Type B pancreatic cell (in vitro differentiated cells): Measurements from ENCODE around the gene EIF3L. TPM values are rescaled to one million over a fixed set of nuclear protein-coding genes. Genes with fewer than 3 reads are reported as not detected.

ENCODE experiments used
- DNase-seq: peaks from one replicate; pipeline ENCODE4 v3.0.0; 2021; ENCODE audit warnings: mixed read lengths; ENCODE audit not compliant: unreplicated experiment; ENCODE audit errors: extremely low spot score
- H3K27ac Mint-ChIP-seq: 2 replicates; pipeline ENCODE4 v1.8.0; 2021; ENCODE audit warnings: mild to moderate bottlenecking, mixed read lengths
- H3K27me3 Mint-ChIP-seq: 2 replicates; pipeline ENCODE4 v1.8.0; 2021; ENCODE audit warnings: mixed read lengths
- H3K36me3 Mint-ChIP-seq: 2 replicates; pipeline ENCODE4 v1.8.0; 2021; ENCODE audit warnings: mixed read lengths
- H3K4me1 Mint-ChIP-seq: one replicate; pipeline ENCODE4 v1.8.0; 2021; ENCODE audit warnings: mixed read lengths; ENCODE audit not compliant: unreplicated experiment
- H3K4me3 Mint-ChIP-seq: 2 replicates; pipeline ENCODE4 v1.8.0; 2021; ENCODE audit warnings: mild to moderate bottlenecking, mixed read lengths
- H3K9me3 Mint-ChIP-seq: 2 replicates; pipeline ENCODE4 v1.8.0; 2021; ENCODE audit warnings: mixed read lengths
- total RNA-seq: library from RNA; stranded (reverse); gene quantifications from 2 replicates; pipeline ENCODE4 v1.2.1, GENCODE V29; 2021; ENCODE audit warnings: low replicate concordance
- TF ChIP-seq, protein P1 (sequence below): fragments of 200-600 bp; sonication (generic); conservative IDR thresholded peaks from 2 replicates; pipeline ENCODE4 v1.5.0; 2021; ENCODE audit warnings: antibody characterized with exemption, mild to moderate bottlenecking

EIF3L gene
- total RNA-seq, 1 donor from 2014 or later = 740 TPM

- Mint-ChIP-seq H3K27me3 (peaks cover 48% of the 10 kb centered on the region), H3K4me1 (peaks cover 12% of the 10 kb centered on the region), H3K4me3 (peak overlapping the region; percentile 7), H3K27ac (no peak overlapping the region), H3K9me3 (no peaks in the 10 kb centered on the region), H3K36me3 (no peaks in the 10 kb centered on the region)
- DNase-seq = no peak
- TF ChIP-seq, protein P1, sequence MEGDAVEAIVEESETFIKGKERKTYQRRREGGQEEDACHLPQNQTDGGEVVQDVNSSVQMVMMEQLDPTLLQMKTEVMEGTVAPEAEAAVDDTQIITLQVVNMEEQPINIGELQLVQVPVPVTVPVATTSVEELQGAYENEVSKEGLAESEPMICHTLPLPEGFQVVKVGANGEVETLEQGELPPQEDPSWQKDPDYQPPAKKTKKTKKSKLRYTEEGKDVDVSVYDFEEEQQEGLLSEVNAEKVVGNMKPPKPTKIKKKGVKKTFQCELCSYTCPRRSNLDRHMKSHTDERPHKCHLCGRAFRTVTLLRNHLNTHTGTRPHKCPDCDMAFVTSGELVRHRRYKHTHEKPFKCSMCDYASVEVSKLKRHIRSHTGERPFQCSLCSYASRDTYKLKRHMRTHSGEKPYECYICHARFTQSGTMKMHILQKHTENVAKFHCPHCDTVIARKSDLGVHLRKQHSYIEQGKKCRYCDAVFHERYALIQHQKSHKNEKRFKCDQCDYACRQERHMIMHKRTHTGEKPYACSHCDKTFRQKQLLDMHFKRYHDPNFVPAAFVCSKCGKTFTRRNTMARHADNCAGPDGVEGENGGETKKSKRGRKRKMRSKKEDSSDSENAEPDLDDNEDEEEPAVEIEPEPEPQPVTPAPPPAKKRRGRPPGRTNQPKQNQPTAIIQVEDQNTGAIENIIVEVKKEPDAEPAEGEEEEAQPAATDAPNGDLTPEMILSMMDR = no peak
These were observed 28.9 kb upstream of the EIF3L start for GRCh38 chr22:37820350-37820749.

- peak overlapping the region; percentile 64 for H3K4me3 Mint-ChIP-seq
- no peak for DNase-seq
- no peaks in the 10 kb centered on the region for H3K9me3 Mint-ChIP-seq
- peaks cover 12% of the 10 kb centered on the region for H3K4me1 Mint-ChIP-seq
- TF ChIP-seq, protein P1 = no peak
- no peaks in the 10 kb centered on the region for H3K36me3 Mint-ChIP-seq
- H3K27ac Mint-ChIP-seq = no peak overlapping the region
- peaks cover 53% of the 10 kb centered on the region for H3K27me3 Mint-ChIP-seq
These were observed 27.0 kb upstream of the EIF3L start for GRCh38 chr22:37822079-37822833.

DNA sequence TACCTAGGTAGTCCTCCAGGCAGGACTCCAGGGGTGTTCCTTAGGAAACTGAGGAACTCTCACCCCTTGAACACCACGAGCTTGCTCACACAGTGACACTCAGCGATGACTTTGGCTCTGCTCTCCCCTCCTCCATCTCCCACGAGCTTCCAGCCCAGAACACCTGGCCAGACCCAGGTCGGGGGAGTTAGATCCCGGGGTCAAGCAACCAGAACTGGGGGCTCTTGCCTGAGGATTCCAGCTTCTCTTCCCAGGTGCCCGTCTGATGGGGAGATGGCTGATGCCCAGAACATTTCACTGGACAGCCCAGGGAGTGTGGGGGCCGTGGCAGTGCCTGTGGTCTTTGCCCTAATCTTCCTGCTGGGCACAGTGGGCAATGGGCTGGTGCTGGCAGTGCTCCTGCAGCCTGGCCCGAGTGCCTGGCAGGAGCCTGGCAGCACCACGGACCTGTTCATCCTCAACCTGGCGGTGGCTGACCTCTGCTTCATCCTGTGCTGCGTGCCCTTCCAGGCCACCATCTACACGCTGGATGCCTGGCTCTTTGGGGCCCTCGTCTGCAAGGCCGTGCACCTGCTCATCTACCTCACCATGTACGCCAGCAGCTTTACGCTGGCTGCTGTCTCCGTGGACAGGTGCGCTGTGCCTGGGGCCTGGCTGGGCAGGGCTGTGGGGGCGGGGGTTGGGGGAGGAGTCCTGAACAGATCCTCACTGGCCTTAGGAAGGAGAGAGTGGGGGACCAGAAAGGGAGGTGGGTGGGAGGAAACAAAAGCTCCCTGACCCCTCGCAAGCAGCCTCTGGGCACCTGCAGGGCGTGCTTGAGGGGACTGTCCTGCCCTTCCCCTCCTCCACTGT, 25.9 kb upstream of the EIF3L start, which contains the start of gene GALR3:
Gene GALR3, plus strand, starts transcription at position 249 of the 852 bp plus-strand sequence. Its CDS starts 25 bp downstream, at position 274.
- DNase-seq = no peak
- H3K4me1 Mint-ChIP-seq = peaks cover 5% of the 10 kb centered on the region
- no peaks in the 10 kb centered on the region for H3K9me3 Mint-ChIP-seq
- peaks cover 50% of the 10 kb centered on the region for H3K27me3 Mint-ChIP-seq
- TF ChIP-seq, protein P1 = no peak
- H3K36me3 Mint-ChIP-seq = peaks cover 4% of the 10 kb centered on the region
- H3K27ac Mint-ChIP-seq = no peak within 1 kb of the TSS
- H3K4me3 Mint-ChIP-seq = peak within 1 kb of the TSS; percentile 64

- H3K27me3 Mint-ChIP-seq = peaks cover 42% of the 10 kb centered on the region
- peak overlapping the region; percentile 83 for H3K4me3 Mint-ChIP-seq
- TF ChIP-seq, protein P1 = no peak
- H3K27ac Mint-ChIP-seq = no peak overlapping the region
- peaks cover 5% of the 10 kb centered on the region for H3K4me1 Mint-ChIP-seq
- peaks cover 7% of the 10 kb centered on the region for H3K36me3 Mint-ChIP-seq
- no peak for DNase-seq
- H3K9me3 Mint-ChIP-seq = no peaks in the 10 kb centered on the region
These were observed 24.3 kb upstream of the EIF3L start for GRCh38 chr22:37824674-37825641.

GRCh38 chr22:37827056-37827455, 22.2 kb upstream of the EIF3L start:
- H3K4me3 Mint-ChIP-seq = no peak overlapping the region

More at GRCh38 chr22:37827056-37827455, 22.2 kb upstream of the EIF3L start:
- H3K27ac Mint-ChIP-seq = no peak overlapping the region
- H3K9me3 Mint-ChIP-seq = no peaks in the 10 kb centered on the region
- H3K27me3 Mint-ChIP-seq = peaks cover 28% of the 10 kb centered on the region
- H3K4me1 Mint-ChIP-seq = peaks cover 1% of the 10 kb centered on the region
- no peak for DNase-seq
- TF ChIP-seq, protein P1 = no peak
- H3K36me3 Mint-ChIP-seq = peaks cover 7% of the 10 kb centered on the region
